DMS114 treated with DMSO at 0.1 percent for 48 hours (cell line): ENCODE data around the gene SCN5A.

Source experiments
- DNase-seq: peaks from one replicate; lab custom pipeline; 2025; ENCODE audit not compliant: unreplicated experiment; lab: John Stamatoyannopoulos, UW

The SCN5A gene

DNA sequence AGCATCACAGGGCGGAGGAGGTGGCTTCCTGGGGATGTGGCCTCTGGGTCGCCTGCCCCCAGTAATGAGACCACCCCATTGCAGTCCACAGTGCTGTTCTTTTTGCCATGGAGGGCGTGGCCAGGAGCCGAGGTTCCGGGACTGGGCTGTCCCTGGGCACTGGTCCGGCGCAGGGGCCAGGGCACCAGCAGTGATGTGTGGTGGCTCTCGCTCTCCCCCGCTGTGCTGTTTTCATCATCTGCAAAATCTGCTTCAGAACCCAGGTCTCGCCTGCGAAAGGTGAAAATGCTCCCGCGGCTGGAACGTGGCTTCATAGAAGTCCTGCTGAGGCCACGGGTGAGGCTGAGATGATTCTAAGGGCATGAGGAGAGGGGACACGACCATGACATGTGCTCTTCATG is 45.8 kb downstream of the SCN5A start:
- DNase-seq = no peak

- DNase-seq = no peak
These were observed 46.8 kb downstream of the SCN5A start for GRCh38 chr3:38602576-38603250.

DNA sequence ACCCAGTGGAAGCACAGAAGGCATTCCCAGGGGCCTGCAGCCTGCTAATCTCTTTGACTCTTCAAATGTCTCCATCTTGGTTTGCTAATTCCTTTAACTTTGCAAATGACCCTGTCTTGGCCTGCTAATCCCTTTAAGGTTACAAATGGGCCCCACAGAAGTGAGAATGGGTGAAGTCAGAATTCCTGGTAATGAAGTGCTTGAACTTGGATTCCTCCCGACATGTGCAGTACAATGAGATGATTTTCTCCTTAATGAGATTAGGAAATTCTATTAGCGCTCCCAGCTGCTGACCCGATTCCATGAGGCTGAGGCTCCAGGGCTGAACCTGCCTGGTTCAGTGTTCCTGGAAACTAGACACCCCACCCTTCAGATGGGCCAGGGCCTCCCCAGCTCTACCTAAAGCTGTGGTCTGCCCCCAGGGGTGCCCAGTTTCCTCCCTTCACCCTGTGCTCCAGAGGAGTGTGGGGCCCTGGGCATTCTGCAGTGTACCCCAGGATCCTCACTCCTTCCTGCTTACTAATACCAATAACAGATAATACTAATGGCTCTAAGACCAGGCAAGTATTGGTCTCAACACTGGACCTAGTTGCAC is 47.4 kb downstream of the SCN5A start:
- no peak for DNase-seq

GRCh38 chr3:38600551-38600950 is 48.9 kb downstream of the SCN5A start:
- no peak for DNase-seq

DNA sequence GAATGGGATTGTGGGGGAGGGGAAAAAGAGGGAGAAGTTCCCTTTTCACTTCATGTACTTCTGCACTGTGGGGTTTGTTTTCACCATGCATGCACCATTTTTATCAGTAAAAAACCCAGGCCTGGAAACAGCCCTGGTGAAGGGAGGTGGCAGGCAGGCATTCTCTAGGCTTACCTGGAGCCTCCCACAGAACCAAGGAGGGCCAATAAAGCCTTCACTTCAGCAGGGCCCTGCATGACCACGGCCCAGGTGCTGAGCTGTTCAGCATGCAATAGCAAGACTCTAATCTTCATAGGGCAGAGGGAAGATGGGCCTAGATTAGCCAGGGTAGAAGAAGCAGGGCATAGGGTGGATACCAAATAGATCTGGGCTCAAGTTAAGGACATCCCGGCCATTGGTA is 49.6 kb downstream of the SCN5A start:
- no peak for DNase-seq

DNA sequence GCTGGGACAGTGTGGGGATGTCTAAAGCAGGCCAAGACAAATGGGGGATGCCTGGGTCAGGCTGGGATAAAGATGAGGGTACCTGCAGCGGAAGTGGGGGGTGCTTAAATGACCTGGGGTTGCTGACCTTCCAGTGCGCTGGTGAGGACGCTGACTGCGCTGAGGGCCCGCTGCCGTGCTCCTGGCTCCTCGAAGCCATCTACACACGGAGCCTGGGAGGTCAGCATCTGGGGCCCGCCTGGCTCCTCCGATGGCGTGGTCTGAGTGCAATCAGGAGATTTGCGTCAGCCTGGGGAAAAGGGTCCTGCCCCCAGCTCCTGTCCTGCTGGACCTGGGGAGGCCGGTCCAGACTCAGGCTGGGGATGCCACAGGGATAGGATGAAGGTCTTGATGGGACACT is 50.7 kb downstream of the SCN5A start:
- no peak for DNase-seq

- DNase-seq = no peak
These were observed 51.9 kb downstream of the SCN5A start for GRCh38 chr3:38597502-38598060.

- DNase-seq = no peak
These were observed 54.1 kb downstream of the SCN5A start for GRCh38 chr3:38595393-38595792.

DNA sequence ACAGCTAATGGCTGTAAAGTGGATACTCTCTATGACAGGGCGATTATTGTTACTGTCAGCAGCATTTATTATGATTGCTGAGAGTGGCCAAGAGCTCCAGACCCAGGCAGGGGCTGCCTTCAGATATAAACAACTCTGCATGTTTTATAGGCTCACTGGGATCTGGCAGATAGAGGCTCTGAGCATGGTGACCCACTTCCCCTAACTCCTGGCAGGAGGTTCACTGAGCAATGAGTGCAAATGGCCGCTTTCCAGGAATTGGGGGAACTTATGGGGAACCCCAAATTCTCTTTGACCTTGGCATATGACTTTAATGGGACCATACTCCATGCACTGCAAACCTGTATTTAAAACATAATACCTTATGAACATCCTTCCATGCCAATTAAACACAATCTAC is 59.0 kb downstream of the SCN5A start:
- DNase-seq = no peak

- no peak for DNase-seq
These were observed 60.2 kb downstream of the SCN5A start for GRCh38 chr3:38588995-38589937.

DNA sequence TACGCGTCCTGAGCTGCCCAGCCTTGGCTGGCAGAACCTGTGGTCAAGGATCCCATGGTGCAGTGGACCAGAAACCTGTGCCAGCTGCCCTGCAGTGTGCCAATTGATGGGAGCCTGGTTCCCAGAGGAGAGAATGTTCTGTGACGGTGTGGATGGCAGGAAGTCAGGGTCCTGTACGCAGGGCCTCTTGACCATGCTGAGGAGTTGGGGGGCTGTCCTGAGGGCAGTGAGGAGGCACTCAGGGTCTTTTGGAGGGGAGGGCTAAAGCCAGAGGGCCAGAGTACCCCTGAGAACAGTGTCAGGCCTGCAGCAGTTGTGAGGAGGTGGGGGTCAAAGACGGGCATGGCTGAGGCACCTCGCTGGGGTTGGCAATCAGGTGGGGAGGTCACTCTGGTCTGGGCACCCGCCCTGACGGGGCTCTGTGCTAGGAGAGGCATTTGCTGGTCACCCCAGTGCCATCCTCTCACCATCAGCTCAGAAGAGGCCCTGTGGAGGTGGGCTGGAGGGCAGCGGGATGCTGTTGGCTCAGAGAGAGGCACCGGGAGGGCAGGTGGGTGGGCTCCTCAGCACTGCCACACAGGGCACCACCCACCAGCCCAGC is 61.0 kb downstream of the SCN5A start:
- DNase-seq = no peak

- no peak for DNase-seq
These were observed 61.8 kb downstream of the SCN5A start for GRCh38 chr3:38587548-38588131.

- DNase-seq = no peak
These were observed 62.7 kb downstream of the SCN5A start for GRCh38 chr3:38586546-38587520.

GRCh38 chr3:38585791-38586420 is 63.6 kb downstream of the SCN5A start:
- DNase-seq = no peak

- no peak for DNase-seq
These were observed 65.8 kb downstream of the SCN5A start for GRCh38 chr3:38583688-38584087.

- DNase-seq = no peak
These were observed 66.4 kb downstream of the SCN5A start for GRCh38 chr3:38582941-38583645.

DNA sequence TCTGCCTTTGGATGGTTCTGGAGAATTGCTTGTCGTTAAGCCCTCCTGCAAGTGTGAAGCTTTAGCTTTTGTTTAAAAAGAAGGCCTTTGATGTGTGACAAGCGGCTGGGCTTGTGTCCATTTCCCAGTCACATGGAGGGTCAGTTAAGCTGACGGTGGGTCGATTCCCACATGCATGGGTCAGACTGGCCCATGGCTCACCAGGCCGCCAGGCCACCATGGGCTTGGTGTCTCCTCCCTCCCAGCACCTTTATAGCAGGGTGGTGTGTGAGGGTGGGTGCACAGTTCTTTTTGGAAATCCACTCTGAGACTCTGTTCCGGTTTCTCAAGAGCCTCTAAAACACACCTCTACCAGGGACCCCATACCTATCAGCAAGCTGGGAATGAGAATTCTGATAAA is 67.2 kb downstream of the SCN5A start:
- no peak for DNase-seq

DNA sequence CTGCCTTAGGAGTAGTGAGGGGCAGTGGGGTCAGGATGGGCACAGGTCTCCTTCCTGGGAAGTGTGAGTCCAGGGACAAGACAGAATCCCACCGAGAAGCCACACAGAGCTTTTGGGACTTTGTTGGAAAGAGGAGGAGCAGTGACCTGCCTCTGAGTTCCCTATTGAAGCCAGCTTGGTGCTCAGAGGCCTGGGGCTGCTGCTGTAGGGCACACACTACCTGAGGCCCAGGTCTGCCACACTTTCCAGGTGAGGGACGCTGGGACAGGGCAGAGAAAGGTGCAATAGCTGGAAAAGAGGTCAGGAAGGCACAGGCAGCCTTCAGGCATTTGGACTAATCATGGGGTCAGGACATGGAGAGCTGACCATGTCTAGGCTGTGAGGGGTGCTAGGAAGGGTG is 67.7 kb downstream of the SCN5A start:
- no peak for DNase-seq
